GM10248 (cell line): ENCODE results near the gene FZR1.
"Not testable (repeated sequence)": the region's sequence is repeated elsewhere in the genome, so short reads cannot be mapped to it uniquely, and the experiment has no call there.

Source experiments
- CTCF ChIA-PET: fragments of 300-600 bp; sonication (Branson Sonifier 250); formaldehyde crosslinking; extraction: SDS; loops from one replicate; lab custom pipeline; 2021; ENCODE audit warnings: antibody characterized with exemption; lab: Yijun Ruan, JAX
- POLR2A ChIA-PET: fragments of 350-650 bp; sonication (Branson Sonifier 250); formaldehyde crosslinking; extraction: SDS; loops from one replicate; lab custom pipeline; 2020; ENCODE audit warnings: antibody characterized with exemption; lab: Yijun Ruan, JAX
- DNase-seq: peaks from one replicate; pipeline ENCODE4 v3.0.0; 2012; ENCODE audit errors: extremely low spot score
- TF ChIP-seq, protein P1 (sequence below): IDR thresholded peaks from 2 replicates; pipeline ENCODE4 v1.5.1; 2012; ENCODE audit warnings: mild to moderate bottlenecking, low read depth; ENCODE audit errors: extremely low read depth, missing control alignments, control extremely low read depth

Gene FZR1

DNA sequence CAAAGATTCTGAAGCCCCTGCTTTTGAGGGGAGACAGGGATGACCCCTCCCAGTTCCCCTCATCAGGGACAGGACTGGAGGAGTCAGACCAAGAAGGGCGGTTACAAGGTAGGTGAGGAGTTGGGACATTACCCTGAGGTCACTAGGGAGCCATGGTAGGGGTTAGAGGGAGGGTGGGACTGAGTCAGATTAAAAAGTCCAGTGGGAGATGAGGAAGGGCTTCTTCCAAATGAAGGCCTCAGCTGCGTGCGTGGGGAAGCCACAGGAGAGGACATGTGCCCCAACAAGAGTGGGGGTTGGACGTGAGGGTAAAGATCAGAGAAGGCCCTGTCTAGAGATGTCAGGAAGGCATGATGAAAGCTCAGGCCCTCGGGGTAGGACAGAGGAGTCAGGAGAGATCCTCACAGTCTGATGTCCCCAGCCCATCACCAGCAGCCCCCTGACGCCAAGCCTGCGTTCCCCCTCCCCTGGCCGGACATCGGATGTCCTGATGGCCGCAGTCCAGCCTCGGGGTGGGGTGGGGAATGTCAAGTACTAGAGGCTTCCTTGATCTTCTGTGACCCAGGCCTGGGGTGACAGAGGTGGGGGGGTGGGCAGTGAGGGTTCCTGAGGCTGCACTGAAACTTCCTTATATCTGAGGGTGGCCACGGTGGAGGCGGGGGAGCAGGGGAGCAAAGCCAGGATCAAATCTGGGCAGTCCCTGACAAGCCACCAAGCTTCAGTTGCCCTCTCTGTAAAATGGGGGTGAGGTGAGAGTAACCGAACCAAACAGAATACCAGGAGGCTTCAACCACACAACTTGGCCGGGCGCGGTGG is 57.8 kb downstream of the FZR1 start:
- DNase-seq, result no peak
- ChIA-PET CTCF (interaction anchor here (1.3 kb wide), 1 partner anchor 19 kb away, joined by 5 read pairs; no protein-coding TSS in a partner anchor), POLR2A (no interaction called here)

DNA sequence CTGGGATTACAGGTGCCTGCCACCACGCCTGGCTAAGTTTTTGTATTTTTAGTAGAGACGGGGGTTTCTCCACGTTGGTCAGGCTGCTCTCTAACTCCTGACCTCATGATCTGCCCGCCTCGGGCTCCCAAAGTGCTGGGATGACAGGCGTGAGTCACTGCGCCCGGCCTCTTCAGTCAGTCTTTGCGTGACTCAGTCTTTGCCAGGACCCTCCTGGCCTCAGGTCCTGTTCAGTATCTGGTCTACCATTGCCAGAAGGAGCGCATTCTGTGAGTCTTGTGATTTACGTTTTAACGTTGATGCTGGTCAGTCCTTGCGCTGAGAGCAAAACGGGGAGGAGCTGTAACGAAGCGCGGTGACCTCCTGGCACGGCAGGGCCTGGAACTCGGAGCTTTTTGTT is 59.0 kb downstream of the FZR1 start:
- no peak for DNase-seq
- TF ChIP-seq, protein P1, sequence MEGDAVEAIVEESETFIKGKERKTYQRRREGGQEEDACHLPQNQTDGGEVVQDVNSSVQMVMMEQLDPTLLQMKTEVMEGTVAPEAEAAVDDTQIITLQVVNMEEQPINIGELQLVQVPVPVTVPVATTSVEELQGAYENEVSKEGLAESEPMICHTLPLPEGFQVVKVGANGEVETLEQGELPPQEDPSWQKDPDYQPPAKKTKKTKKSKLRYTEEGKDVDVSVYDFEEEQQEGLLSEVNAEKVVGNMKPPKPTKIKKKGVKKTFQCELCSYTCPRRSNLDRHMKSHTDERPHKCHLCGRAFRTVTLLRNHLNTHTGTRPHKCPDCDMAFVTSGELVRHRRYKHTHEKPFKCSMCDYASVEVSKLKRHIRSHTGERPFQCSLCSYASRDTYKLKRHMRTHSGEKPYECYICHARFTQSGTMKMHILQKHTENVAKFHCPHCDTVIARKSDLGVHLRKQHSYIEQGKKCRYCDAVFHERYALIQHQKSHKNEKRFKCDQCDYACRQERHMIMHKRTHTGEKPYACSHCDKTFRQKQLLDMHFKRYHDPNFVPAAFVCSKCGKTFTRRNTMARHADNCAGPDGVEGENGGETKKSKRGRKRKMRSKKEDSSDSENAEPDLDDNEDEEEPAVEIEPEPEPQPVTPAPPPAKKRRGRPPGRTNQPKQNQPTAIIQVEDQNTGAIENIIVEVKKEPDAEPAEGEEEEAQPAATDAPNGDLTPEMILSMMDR, result no peak
- POLR2A ChIA-PET, result no interaction called here
- CTCF ChIA-PET, result interaction anchor here (0.9 kb wide), 2 partner anchors 21 to 26 kb away, joined by 3 to 4 read pairs; no protein-coding TSS in a partner anchor

More for the DNA sequence above, 57.8 kb downstream of the FZR1 start:
- TF ChIP-seq, protein P1, result no peak

DNA sequence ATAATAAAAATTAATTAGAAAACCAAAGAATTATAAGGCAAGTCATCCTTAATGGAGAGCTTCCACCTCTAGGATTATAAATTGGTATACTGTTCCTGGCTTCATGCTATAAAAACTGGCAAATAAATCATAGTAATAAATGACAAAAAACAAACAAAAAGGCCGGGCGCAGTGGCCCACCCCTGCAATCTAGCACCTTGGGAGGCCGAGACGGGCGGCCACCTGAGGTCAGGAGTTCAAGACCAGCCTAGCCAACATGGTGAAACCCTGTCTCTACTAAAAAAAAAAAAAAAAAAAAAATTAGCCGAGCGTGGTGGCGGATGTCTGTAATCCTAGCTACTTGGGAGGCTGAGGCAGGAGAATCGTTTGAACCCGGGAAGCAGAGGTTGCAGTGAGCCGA is 63.9 kb downstream of the FZR1 start:
- POLR2A ChIA-PET, DNase-seq: not testable (repeated sequence)
- CTCF ChIA-PET, result interaction anchor here (1.3 kb wide), 1 partner anchor 22 kb away, joined by 3 read pairs; no protein-coding TSS in a partner anchor

DNA sequence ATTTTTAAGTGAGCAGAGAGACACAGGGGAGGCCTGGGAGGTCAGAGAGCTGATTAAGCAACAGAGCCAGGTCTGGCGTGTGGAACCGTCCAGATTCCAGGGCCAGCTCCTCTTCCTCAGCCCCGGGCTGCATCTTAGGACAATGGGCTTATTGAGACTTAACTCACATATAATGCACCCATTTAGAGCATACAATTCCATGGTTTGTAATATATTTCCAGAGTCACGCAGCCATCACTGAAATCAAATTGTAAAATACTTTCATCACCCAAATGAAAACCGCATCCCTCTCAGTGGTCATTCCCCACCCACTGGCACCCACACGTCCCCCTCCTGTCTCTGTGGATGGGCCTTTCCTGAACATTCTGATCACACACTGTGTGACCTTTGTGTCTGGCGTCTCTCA is 64.5 kb downstream of the FZR1 start:
- no peak for DNase-seq
- TF ChIP-seq, protein P1, result no peak
- ChIA-PET CTCF (no interaction called here), POLR2A (no interaction called here)

DNA sequence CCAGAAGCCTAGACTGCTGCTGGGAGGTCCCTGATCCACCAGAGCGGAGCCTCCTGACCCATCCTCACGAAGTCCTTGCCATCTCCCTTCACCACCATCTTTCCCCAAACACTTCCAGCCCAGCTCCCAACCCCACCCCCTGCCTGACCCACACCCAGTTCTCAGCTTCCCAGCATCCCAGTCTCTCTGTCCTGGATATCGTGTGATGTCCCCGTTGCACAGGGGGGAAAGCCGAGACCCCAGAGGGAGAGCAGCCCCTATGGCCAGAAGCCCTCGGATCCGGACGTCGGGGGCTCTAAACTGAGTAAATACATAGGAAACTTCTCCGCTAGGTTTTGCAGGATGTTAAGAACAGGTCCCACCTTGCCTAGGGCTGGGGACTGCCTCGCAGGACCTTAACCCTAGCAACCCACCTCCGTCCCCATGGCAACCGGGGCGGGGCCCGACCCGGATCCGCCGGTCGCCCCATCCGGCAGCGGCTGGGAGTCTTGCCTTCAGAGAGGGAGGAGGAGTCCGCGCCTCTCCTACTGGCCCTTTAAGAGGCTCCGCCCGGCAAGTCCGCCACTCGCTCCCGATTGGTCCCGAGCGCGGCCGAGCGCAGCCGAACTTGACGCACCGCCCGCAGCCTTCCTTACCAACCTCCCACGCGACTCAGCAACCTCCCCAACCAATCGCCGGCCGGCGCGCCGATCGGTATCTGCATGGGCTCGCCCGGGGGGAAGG is 66.2 kb downstream of the FZR1 start:
- TF ChIP-seq, protein P1, result no peak
- peak; percentile 98 for DNase-seq
- CTCF ChIA-PET, result interaction anchor here (1.3 kb wide), 1 partner anchor 28 kb away, joined by 5 read pairs; no protein-coding TSS in a partner anchor
- POLR2A ChIA-PET, result no interaction called here

DNA sequence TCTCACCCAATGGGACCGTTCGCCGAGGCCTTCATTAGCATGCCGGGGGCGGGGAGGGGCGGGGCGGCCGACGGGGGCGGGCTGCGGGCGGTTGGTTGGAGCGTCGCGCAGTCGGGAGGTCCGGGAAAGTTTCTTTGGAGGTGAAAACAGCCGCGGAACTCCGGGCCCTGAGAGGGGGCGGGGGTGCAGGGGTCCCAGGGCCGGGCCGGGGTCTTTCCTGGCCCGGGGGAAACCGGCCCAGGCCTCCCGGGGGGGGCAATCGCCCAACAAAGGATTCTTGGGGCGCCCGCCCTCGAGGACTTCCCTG is 66.7 kb downstream of the FZR1 start, which contains the start of gene HMG20B:
HMG20B (plus strand) TSS at position 90 of the 307 bp plus-strand sequence. CDS start 366 bp downstream, outside the sequence.
- TF ChIP-seq, protein P1, result no peak
- POLR2A ChIA-PET, result no interaction called here
- DNase-seq, result no peak
- CTCF ChIA-PET, result no interaction called here
